IMR-90 (cell line): ENCODE results near the gene SEMA4B. TPM values are rescaled to one million over a fixed set of nuclear protein-coding genes. Genes with fewer than 3 reads are reported as not detected.

Experiments
- ATAC-seq: fragments of 200-7000 bp; cut with Tn5 transposase; 2 replicates; pipeline ENCODE4 v1.9.1; 2020; ENCODE audit warnings: low read depth, mild to moderate bottlenecking, moderate library complexity
- BruUV-seq: library from RNA; stranded (reverse); fragments of 400-500 nt; replicated peaks from 2 replicates; lab custom pipeline; 2021; lab: Mats Ljungman, UMichigan
- CTCF ChIA-PET: fragments of 300-600 bp; formaldehyde crosslinking; extraction: SDS; loops from one replicate; lab custom pipeline; 2021; ENCODE audit warnings: antibody characterized with exemption; lab: Yijun Ruan, JAX
- POLR2A ChIA-PET: fragments of 300-600 bp; sonication (Branson Sonifier 250); formaldehyde crosslinking; loops from one replicate; lab custom pipeline; 2022; ENCODE audit warnings: antibody characterized with exemption; ENCODE audit not compliant: unreplicated experiment; lab: Charles Lee
- DNase-seq: peaks from one replicate; pipeline ENCODE4 v3.0.0; 2013
- H2AFZ ChIP-seq: replicated peaks from 2 replicates; pipeline ENCODE3; 2013; ENCODE audit warnings: low read length, mild to moderate bottlenecking; ENCODE audit not compliant: poor library complexity
- H2AK5ac ChIP-seq: 2 replicates; pipeline ENCODE4 v1.6.1; 2013; ENCODE audit warnings: low read depth, low read length, inconsistent platforms
- H2AK9ac ChIP-seq: replicated peaks from 2 replicates; pipeline ENCODE3; 2013; ENCODE audit warnings: mild to moderate bottlenecking, low read depth, low read length, moderate library complexity; ENCODE audit not compliant: poor library complexity
- H2BK120ac ChIP-seq: 2 replicates; pipeline ENCODE4 v1.6.1; 2013; ENCODE audit warnings: low read depth, low read length, inconsistent platforms
- H2BK15ac ChIP-seq: 3 replicates; pipeline ENCODE4 v1.6.1; 2013; ENCODE audit warnings: low read depth, low read length, inconsistent platforms
- H2BK20ac ChIP-seq: 2 replicates; pipeline ENCODE4 v1.6.1; 2013; ENCODE audit warnings: low read depth, mild to moderate bottlenecking, inconsistent platforms, low read length, moderate library complexity
- H2BK5ac ChIP-seq: 2 replicates; pipeline ENCODE4 v1.6.1; 2013; ENCODE audit warnings: mild to moderate bottlenecking, low read depth, low read length, inconsistent platforms; ENCODE audit not compliant: poor library complexity, severe bottlenecking
- H3K14ac ChIP-seq: replicated peaks from 2 replicates; pipeline ENCODE4 v1.6.1; 2013; ENCODE audit warnings: low read depth, low read length, inconsistent platforms
- H3K18ac ChIP-seq: 2 replicates; pipeline ENCODE4 v1.6.1; 2013; ENCODE audit warnings: low read depth, low read length, control low read depth
- H3K23ac ChIP-seq: 2 replicates; pipeline ENCODE4 v1.6.1; 2013; ENCODE audit warnings: low read depth, low read length, inconsistent platforms
- H3K27ac ChIP-seq: 2 replicates; pipeline ENCODE4 v1.5.1; 2013; ENCODE audit warnings: mild to moderate bottlenecking, control low read depth, low read length; ENCODE audit not compliant: insufficient read depth
- H3K27me3 ChIP-seq: 2 replicates; pipeline ENCODE4 v1.6.1; 2013; ENCODE audit warnings: low read length; ENCODE audit not compliant: control insufficient read depth, insufficient read depth
- H3K36me3 ChIP-seq: 2 replicates; pipeline ENCODE4 v1.6.1; 2013; ENCODE audit warnings: low read length, mixed read lengths; ENCODE audit not compliant: control insufficient read depth, insufficient read depth
- H3K4ac ChIP-seq: 2 replicates; pipeline ENCODE4 v1.6.1; 2013; ENCODE audit warnings: low read depth, low read length, inconsistent platforms
- H3K4me1 ChIP-seq: 2 replicates; pipeline ENCODE4 v1.6.1; 2013; ENCODE audit warnings: low read length, mixed read lengths; ENCODE audit not compliant: control insufficient read depth, insufficient read depth
- H3K4me2 ChIP-seq: 2 replicates; pipeline ENCODE4 v1.6.1; 2013; ENCODE audit warnings: low read depth, mild to moderate bottlenecking, control low read depth, low read length, moderate library complexity
- H3K4me3 ChIP-seq: 2 replicates; pipeline ENCODE4 v1.5.1; 2013; ENCODE audit warnings: low read depth, mild to moderate bottlenecking, control low read depth, low read length, moderate library complexity; ENCODE audit not compliant: insufficient read depth
- H3K56ac ChIP-seq: 2 replicates; pipeline ENCODE4 v1.6.1; 2013; ENCODE audit warnings: low read length, inconsistent platforms; ENCODE audit not compliant: insufficient read depth; ENCODE audit errors: extremely low read depth
- H3K79me1 ChIP-seq, 2 experiments: 2 replicates each; pipeline ENCODE4 v1.6.1; 2013; ENCODE audit warnings: low read length in 2 of 2, inconsistent platforms in 1 of 2, low read depth in 1 of 2
- H3K9ac ChIP-seq: 2 replicates; pipeline ENCODE4 v1.6.1; 2013; ENCODE audit warnings: low read depth, low read length, control low read depth
- H3K9me1 ChIP-seq: 2 replicates; pipeline ENCODE4 v1.6.1; 2013; ENCODE audit warnings: low read length, inconsistent platforms; ENCODE audit not compliant: insufficient read depth
- H3K9me3 ChIP-seq: 2 replicates; pipeline ENCODE4 v1.6.1; 2013; ENCODE audit warnings: low read length; ENCODE audit not compliant: control insufficient read depth, insufficient read depth
- H4K20me1 ChIP-seq: 2 replicates; pipeline ENCODE4 v1.6.1; 2013; ENCODE audit warnings: low read length, inconsistent platforms; ENCODE audit not compliant: insufficient read depth
- H4K5ac ChIP-seq: 2 replicates; pipeline ENCODE4 v1.6.1; 2013; ENCODE audit warnings: mild to moderate bottlenecking, low read depth, low read length, control low read depth
- H4K8ac ChIP-seq, 2 experiments: 2 replicates each; pipeline ENCODE4 v1.6.1; 2013; ENCODE audit warnings: low read depth in 2 of 2, low read length in 2 of 2, control low read depth in 1 of 2, inconsistent platforms in 1 of 2
- H4K91ac ChIP-seq: 2 replicates; pipeline ENCODE4 v1.6.1; 2013; ENCODE audit warnings: low read depth, low read length, inconsistent platforms; ENCODE audit not compliant: insufficient read depth
- BHLHE40 ChIP-seq: fragments of 150-350 bp; IDR thresholded peaks from 2 replicates; pipeline ENCODE4 v1.6.1; 2016; ENCODE audit warnings: mild to moderate bottlenecking, low read depth, low read length
- FOS ChIP-seq: fragments of 150-350 bp; IDR thresholded peaks from 2 replicates; pipeline ENCODE4 v1.6.1; 2016; ENCODE audit warnings: low read depth, low read length
- MAZ ChIP-seq: IDR thresholded peaks from 2 replicates; pipeline ENCODE4 v1.6.1; 2012; ENCODE audit warnings: low read depth, mild to moderate bottlenecking, low read length, improper control_type of control experiment, moderate library complexity, borderline replicate concordance
- MXI1 ChIP-seq: IDR thresholded peaks from 2 replicates; pipeline ENCODE4 v1.6.1; 2012; ENCODE audit warnings: low read depth, mild to moderate bottlenecking, low read length, moderate library complexity, borderline replicate concordance
- NFE2L2 ChIP-seq: fragments of 150-350 bp; IDR thresholded peaks from 2 replicates; pipeline ENCODE4 v1.6.1; 2016; ENCODE audit warnings: low read depth, mild to moderate bottlenecking, low read length
- POLR2A ChIP-seq: IDR thresholded peaks from 2 replicates; pipeline ENCODE4 v1.6.1; 2012; ENCODE audit warnings: mild to moderate bottlenecking, low read depth, low read length
- RAD21 ChIP-seq: IDR thresholded peaks from 2 replicates; pipeline ENCODE4 v1.6.1; 2012; ENCODE audit warnings: low read length, improper control_type of control experiment
- RCOR1 ChIP-seq: IDR thresholded peaks from 2 replicates; pipeline ENCODE4 v1.6.1; 2012; ENCODE audit warnings: mild to moderate bottlenecking, low read length, improper control_type of control experiment; ENCODE audit not compliant: insufficient replicate concordance
- RFX5 ChIP-seq: IDR thresholded peaks from 2 replicates; pipeline ENCODE4 v1.8.0; 2012; ENCODE audit warnings: low read depth, mild to moderate bottlenecking, low read length, moderate library complexity
- WGBS, 2 experiments: methylation state at CpG; one replicate each; pipeline versions ENCODE4 v1.1.5 to v1.1.7; 2013; ENCODE audit warnings: missing lambda C conversion rate in 2 of 2; ENCODE audit not compliant: insufficient read length in 1 of 2; ENCODE audit errors: extremely low coverage in 2 of 2; 5-methylcytosine and 5-hydroxymethylcytosine counted together
- dilution Hi-C: fragments of 300-500 bp; cut with HindIII; formaldehyde crosslinking; loops from one replicate; pipeline ENCODE4 v1.14.3; 2018; ENCODE audit warnings: low sequenced_read_pairs; ENCODE audit not compliant: unreplicated experiment
- in situ Hi-C: fragments of 300-500 bp; cut with MboI; formaldehyde crosslinking; loops from 3 replicates; pipeline ENCODE4 v1.14.3; 2019; ENCODE audit warnings: low sequenced_read_pairs, inconsistent platforms, mixed read lengths
- intact Hi-C: fragments of 100-400 bp; cut with micrococcal nuclease; formaldehyde crosslinking; loops from 2 replicates; pipeline ENCODE4 v1.10.0; 2022
- polyA plus RNA-seq, 3 experiments: library from polyadenylated mRNA; depleted of rRNA; stranded (reverse); fragments of >200 nt; gene quantifications; 2 replicates each; pipeline ENCODE4 v1.2.3, GENCODE V29; 2012; ENCODE audit warnings: low replicate concordance in 1 of 3
- total RNA-seq: library from RNA; depleted of rRNA; stranded (reverse); fragments of >200 nt; gene quantifications from 2 replicates; pipeline ENCODE4 v1.2.3, GENCODE V29; 2012
- TF ChIP-seq, protein P1 (sequence below): fragments of 150-350 bp; IDR thresholded peaks from 2 replicates; pipeline ENCODE4 v1.6.1; 2016; ENCODE audit warnings: low read depth, mild to moderate bottlenecking, low read length, moderate library complexity, borderline replicate concordance
- TF ChIP-seq, protein P2 (sequence below): fragments of 150-350 bp; IDR thresholded peaks from 2 replicates; pipeline ENCODE4 v1.6.1; 2017; ENCODE audit warnings: mild to moderate bottlenecking, antibody characterized with exemption, low read length, low read depth
- TF ChIP-seq, protein P3 (sequence below): conservative IDR thresholded peaks from 2 replicates; pipeline ENCODE4 v1.5.1; 2012; ENCODE audit warnings: mild to moderate bottlenecking, low read depth, low read length, improper control_type of control experiment

Gene SEMA4B
- total and polyA plus RNA-seq, 2 of the 4 experiments (the other 2 are of a cell fraction), result 5.0 to 22.5 TPM

DNA sequence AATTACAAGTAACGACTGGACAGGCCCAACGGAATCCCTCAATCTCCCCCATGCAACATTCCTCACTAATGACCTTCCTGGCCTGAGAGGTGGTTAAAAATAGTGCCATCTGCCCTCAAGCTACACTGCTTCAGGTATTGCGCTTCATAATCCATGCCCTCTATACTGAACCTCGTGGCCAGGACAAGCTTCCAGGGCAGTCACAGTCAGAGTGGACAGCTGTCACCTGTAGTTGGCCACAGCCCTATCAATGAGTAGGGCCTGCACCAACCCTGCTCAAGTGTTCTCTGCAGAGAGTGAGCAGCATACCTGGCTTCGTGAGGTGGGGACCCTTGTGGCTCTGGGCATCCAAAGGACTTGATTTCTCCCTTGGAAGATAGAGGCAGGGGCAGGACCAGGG is 46.9 kb upstream of the SEMA4B start:
- dilution Hi-C loops (no loop called here), in situ Hi-C loops (no loop called here), intact Hi-C loops (loop anchor here (2.0 to 5.0 kb wide), 2 partner anchors 37 to 51 kb away; partner anchors contain the start of gene IDH2)
- Histone ChIP-seq H3K9me3 (no peaks in the 10 kb centered on the region), H2BK120ac (peak overlapping the region; percentile 50), H2BK15ac (peak overlapping the region; percentile 25; the same call in 1 of the 3 replicates), H3K14ac (peak overlapping the region; percentile 24; the same call in 1 of the 2 replicates), H3K79me1 (no peaks in the 10 kb centered on the region), H2BK5ac (peak overlapping the region; percentile 2), H4K8ac (no peak overlapping the region), H3K4me2 (no peak overlapping the region), H4K5ac (peak overlapping the region; percentile 11; the same call in 1 of the 2 replicates), H2BK20ac (peak overlapping the region; percentile 57), H3K18ac (peak overlapping the region; percentile 39), H3K56ac (no peak overlapping the region), H3K9ac (no peak overlapping the region), H2AK9ac (no peak overlapping the region), H4K20me1 (no peaks in the 10 kb centered on the region), H2AK5ac (peak overlapping the region; percentile 81), H2AFZ (no peak overlapping the region), H4K91ac (peak overlapping the region; percentile 25; the same call in 1 of the 2 replicates), H3K4ac (peak overlapping the region; percentile 73), H3K23ac (no peak overlapping the region), H3K4me3 (no peak overlapping the region), H3K27me3 (no peaks in the 10 kb centered on the region), H3K4me1 (peaks cover 20% of the 10 kb centered on the region), H3K36me3 (no peaks in the 10 kb centered on the region), H3K27ac (no peak overlapping the region; the same call in 1 of the 2 replicates), H3K9me1 (peaks cover 18% of the 10 kb centered on the region)
- ATAC-seq, result no peak
- POLR2A ChIA-PET, result no interaction called here
- TF ChIP-seq MAZ (no peak), RAD21 (no peak), RCOR1 (no peak), BHLHE40 (no peak), RFX5 (no peak), NFE2L2 (no peak), MXI1 (no peak), POLR2A (no peak), FOS (no peak)
- TF ChIP-seq, protein P1, sequence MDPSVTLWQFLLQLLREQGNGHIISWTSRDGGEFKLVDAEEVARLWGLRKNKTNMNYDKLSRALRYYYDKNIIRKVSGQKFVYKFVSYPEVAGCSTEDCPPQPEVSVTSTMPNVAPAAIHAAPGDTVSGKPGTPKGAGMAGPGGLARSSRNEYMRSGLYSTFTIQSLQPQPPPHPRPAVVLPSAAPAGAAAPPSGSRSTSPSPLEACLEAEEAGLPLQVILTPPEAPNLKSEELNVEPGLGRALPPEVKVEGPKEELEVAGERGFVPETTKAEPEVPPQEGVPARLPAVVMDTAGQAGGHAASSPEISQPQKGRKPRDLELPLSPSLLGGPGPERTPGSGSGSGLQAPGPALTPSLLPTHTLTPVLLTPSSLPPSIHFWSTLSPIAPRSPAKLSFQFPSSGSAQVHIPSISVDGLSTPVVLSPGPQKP, result no peak
- TF ChIP-seq, protein P2, sequence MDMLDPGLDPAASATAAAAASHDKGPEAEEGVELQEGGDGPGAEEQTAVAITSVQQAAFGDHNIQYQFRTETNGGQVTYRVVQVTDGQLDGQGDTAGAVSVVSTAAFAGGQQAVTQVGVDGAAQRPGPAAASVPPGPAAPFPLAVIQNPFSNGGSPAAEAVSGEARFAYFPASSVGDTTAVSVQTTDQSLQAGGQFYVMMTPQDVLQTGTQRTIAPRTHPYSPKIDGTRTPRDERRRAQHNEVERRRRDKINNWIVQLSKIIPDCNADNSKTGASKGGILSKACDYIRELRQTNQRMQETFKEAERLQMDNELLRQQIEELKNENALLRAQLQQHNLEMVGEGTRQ, result no peak
- TF ChIP-seq, protein P3, sequence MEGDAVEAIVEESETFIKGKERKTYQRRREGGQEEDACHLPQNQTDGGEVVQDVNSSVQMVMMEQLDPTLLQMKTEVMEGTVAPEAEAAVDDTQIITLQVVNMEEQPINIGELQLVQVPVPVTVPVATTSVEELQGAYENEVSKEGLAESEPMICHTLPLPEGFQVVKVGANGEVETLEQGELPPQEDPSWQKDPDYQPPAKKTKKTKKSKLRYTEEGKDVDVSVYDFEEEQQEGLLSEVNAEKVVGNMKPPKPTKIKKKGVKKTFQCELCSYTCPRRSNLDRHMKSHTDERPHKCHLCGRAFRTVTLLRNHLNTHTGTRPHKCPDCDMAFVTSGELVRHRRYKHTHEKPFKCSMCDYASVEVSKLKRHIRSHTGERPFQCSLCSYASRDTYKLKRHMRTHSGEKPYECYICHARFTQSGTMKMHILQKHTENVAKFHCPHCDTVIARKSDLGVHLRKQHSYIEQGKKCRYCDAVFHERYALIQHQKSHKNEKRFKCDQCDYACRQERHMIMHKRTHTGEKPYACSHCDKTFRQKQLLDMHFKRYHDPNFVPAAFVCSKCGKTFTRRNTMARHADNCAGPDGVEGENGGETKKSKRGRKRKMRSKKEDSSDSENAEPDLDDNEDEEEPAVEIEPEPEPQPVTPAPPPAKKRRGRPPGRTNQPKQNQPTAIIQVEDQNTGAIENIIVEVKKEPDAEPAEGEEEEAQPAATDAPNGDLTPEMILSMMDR, result no peak
- 80% methylated on average over 1 of the region's 5 CpGs; no CpG with 5 or more reads in 1 of the 2 experiments for WGBS, 2 experiments
- no TSS peak for BruUV-seq
- DNase-seq, result no peak
- CTCF ChIA-PET, result interaction anchor here (1.0 kb wide), 1 partner anchor 67 kb away, joined by 4 read pairs; no protein-coding TSS in a partner anchor
